Fibroblast of skin of abdomen (primary cell): ENCODE measurements around the gene TRIM72. TPM values are rescaled to one million over a fixed set of nuclear protein-coding genes. Genes with fewer than 3 reads are reported as not detected.
"Not testable (repeated sequence)": the region's sequence is repeated elsewhere in the genome, so short reads cannot be mapped to it uniquely, and the experiment has no call there.

Experiments used
- DNase-seq: peaks from one replicate; pipeline ENCODE4 v3.0.0-alpha.2; 2013
- polyA plus RNA-seq, 2 experiments: library from polyadenylated mRNA; unstranded; fragments of 120-200 nt; gene quantifications; one replicate each; pipeline ENCODE4 v1.2.1, GENCODE V29; 2013; ENCODE audit not compliant: insufficient read length in 2 of 2

TRIM72 gene, protein sequence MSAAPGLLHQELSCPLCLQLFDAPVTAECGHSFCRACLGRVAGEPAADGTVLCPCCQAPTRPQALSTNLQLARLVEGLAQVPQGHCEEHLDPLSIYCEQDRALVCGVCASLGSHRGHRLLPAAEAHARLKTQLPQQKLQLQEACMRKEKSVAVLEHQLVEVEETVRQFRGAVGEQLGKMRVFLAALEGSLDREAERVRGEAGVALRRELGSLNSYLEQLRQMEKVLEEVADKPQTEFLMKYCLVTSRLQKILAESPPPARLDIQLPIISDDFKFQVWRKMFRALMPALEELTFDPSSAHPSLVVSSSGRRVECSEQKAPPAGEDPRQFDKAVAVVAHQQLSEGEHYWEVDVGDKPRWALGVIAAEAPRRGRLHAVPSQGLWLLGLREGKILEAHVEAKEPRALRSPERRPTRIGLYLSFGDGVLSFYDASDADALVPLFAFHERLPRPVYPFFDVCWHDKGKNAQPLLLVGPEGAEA
- 0.21 TPM for polyA plus RNA-seq (2013, experiment 1 of 2; ENCODE audit: insufficient read length)
- 0.15 TPM for polyA plus RNA-seq (2013, experiment 2 of 2; ENCODE audit: insufficient read length)

DNA sequence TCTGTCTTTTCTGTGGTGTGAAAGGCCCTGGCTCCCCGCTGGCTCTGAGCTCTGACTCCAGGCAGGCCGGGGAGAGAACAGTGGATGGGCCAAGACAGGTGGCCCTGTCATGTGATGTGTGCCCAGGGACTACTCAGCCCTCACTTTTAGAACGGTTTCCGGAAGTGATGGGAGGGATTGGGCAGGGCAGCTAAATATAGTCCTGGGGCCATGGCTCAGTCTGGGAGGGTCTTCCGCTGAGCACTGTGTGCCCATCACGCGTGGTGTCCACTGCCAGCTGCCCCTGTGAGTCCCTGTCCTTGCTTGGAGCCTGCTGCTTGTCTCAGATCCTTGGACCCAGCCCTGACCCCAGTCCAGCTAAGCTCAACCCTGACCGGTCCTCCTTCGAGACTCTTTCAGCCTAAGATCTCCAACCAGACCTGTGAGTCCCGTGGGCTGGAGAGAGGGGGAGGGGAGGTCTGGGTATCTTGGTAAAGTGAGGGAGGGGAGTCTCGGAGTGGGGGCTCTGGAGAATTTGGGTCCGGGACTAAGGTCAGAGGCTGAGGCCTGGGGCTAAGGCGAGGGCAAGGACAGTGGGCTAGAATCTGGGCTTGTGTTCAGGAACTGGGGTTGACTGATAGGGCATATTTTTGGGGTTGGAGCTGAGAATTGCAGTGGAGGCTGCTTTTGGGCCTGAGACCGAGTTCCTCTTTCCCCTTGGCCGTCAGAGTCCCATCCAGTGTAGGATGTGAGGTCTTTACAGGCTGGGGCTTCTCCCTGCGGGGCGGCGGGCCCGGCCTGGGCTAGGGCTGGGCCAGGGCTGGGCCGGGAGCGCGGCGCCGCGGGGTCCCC is at the start of gene TRIM72:
TSS of gene TRIM72 (plus strand) at position 243 of the 831 bp plus-strand sequence. CDS start 620 bp downstream, outside the sequence.
- no peak for DNase-seq

DNA sequence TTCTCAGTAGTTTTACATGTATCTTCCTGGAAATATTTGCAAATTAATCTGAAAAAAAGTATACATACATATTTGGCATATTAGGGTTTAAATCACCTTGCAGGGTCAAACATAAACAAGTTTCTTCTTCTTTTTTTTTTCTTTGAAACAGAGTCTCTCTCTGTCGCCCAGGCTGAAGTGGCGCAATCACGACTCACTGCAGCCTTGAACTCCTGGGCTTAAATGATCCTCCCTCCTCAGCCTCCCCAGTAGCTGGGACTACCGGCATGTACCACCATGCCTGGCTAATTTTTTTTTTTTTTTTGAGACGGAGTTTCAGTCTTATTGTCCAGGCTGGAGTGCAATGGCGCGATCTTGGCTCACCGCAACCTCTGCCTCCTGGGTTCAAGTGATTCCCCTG is 46.6 kb upstream of the TRIM72 start:
- no peak for DNase-seq

DNA sequence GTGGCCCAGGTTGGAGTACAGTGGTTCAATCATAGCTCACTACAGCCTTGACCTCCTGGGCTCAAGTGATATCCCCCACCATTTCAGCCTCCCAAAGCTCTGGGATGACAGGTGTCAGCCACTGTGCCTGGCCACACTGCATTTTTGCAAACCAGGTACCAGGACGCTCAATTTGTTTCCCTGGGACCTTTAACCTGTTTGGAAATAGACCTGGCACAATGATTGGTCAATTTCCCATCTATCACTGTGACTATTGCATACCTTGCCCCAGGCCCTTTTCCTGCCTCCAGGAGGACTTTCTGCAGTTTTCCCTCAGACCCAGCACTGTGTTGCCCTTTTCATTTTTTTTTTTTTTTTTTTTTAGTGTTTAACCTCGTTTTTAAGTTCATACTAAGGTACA is 45.1 kb upstream of the TRIM72 start:
- no peak for DNase-seq

DNA sequence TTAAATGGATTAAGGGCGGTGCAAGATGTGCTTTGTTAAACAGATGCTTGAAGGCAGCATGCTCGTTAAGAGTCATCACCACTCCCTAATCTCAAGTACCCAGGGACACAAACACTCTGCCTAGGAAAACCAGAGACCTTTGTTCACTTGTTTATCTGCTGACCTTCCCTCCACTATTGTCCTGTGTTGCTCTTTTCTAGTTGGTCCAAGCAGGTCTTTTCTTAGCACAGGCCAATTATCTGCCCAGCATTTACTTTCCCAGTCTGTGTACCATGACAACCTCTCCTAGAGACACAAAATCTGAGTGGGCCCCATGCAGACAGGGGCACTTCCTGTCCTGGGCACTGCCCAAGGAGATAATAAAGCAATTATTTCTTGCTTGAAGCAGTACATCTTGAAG is 43.9 kb upstream of the TRIM72 start:
- DNase-seq, result not testable (repeated sequence)

DNA sequence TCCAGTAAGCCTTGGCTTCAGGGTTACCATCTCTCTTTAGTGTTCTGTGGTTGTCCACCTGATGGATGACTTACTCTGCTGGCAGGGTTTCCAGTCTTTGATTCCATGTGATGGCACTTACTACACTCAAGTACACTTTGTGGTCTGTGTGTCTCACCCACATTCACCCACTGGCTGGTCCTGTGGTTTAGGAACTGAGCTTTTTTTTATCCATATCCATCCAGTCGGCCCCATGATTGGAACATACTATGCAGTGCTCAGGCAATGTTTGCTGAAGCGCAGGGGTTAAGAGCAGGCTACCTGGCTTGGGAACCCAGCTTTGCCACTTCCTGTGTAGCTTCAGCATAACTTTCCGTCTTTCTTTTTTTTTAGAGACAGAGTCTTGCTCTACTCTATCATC is 36.8 kb upstream of the TRIM72 start:
- no peak for DNase-seq

DNA sequence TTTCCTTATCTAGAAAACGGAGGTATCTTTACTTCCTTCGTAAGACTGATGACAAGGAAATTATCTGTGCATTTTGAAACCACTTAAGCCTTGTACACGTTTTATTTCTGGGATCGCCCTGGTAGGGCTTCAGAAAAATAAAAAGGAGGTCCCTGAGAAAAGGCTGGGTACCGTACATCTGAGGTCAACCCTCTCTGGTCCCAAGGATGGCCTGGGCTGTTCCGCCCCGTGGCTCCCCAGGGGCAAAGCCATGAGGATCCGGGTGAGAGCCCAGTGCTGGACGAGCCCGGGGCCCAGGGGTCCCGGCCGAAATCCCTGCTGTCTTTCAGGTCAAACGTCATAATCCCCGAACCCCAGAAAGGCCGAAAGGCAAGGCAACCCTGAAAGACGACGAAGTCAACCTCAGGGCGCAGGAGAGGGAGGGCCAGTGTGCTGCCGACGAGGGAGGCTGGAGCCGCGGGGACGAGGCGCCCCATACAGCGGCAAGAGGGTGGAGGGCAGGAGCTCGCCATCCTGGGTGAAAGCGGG is 34.6 kb upstream of the TRIM72 start:
- no peak for DNase-seq

DNA sequence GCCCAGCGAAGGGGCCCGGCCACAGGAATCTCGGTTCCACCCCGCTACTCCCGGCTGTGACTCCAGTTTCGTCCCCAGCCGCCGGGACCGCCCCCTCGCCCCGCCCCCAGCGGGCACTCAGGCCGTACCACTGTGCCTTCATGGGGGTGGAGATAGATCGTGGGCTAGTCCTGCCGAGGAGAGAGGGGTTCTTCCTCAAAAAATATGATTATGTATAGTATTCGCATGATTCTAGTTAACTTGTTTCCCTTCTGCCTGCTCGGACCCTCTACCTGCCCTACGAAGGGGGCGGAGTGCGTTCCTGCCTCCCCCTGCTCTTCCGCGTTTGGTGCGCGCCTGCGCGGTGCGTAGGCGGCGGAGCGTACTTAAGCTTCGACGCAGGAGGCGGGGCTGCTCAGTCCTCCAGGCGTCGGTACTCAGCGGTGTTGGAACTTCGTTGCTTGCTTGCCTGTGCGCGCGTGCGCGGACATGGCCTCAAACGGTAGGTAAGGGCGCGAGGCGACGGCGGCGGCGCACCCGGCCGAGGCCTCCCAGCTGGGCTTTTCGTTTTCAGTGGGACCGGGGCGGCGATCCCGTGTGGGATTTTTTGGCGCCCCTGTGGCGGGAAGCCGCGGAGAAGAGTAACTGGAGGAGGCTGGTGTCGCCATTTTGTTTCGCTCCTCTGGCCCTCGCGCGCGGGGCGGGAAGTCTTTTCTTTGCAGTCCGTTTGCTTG is 34.0 kb upstream of the TRIM72 start, which contains the start of gene FUS:
TSS of gene FUS (plus strand) at position 393 of the 713 bp plus-strand sequence. CDS start at position 469, 76 bp downstream.
- DNase-seq, result peak; percentile 86

DNA sequence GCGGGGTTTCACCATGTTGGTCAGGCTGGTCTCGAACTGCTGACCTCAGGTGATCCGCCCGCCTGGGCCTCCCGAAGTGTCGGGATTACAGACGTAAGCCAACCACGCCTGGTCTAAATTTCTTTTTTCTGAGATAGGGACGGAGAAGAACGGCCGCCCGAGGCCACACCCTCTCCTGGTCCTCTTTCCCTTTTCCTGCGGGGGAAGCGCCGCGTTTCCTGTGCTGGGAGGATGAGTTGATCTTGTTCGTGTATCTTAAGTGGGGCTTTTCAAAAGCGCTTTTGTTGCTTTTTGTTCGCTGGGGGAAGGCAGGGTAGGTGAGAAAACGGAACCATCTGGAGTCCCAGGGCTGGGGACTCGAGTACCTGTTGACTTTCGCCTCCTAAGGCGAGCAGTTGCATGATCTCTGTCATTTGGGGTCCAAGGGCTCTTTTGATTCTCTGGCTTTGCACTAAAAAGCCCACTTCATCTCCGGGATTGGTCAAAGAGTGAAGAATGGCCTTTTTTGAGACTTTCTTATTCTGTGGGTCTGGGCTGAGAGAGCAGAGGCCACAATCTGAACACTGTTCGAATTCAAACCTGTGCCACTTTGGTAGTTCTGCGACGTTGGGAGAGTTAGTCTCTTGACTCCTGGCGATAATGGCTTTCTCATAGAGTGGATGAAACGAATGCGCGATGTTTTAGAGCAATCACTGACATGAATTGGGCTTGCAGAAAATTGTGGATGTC is 32.7 kb upstream of the TRIM72 start:
- no peak for DNase-seq

DNA sequence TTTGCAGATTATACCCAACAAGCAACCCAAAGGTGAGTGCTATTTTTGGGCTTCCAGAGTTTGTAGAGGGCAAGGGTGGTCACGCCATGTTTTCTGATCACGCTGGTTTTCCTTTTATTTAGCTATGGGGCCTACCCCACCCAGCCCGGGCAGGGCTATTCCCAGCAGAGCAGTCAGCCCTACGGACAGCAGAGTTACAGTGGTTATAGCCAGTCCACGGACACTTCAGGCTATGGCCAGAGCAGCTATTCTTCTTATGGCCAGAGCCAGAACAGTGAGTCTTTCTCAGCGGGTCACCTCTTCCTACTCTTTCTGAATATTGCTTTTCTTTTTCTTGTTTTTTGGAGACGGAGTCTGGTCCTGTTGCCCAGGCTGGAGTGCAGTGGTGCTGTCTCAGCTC is 31.5 kb upstream of the TRIM72 start:
- no peak for DNase-seq

DNA sequence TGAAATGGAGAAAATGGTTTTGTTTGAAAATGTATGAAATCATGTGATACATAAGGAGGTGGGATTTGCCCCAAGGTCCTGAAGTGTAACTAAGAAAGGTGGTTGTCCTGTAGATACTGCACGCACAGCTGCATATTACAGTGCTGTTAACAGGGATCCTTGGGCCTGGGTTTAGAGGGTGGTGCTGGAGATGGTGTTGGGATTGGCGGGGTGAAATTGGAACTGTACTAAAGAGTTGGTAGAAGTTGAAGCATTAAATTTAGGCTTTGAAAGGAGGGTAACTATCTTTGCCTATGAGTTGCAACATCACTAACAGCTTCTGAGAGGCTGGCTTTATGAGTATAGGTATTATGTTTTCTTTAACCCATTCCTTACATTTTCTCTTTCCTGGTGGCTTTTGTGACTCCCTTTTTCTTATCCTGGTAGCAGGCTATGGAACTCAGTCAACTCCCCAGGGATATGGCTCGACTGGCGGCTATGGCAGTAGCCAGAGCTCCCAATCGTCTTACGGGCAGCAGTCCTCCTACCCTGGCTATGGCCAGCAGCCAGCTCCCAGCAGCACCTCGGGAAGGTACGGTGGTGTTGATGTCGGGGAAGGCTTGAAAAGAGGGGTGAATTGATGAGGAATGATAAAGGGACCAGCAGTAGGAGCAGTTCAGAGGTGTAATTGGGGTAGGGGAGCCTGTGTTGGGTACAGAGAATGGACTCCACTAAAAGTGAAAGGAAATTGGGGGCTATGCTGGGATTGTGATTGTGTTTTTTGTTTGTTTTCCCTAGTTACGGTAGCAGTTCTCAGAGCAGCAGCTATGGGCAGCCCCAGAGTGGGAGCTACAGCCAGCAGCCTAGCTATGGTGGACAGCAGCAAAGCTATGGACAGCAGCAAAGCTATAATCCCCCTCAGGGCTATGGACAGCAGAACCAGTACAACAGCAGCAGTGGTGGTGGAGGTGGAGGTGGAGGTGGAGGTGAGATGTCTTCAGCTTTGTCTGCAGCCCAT is 30.2 kb upstream of the TRIM72 start:
- no peak for DNase-seq

DNA sequence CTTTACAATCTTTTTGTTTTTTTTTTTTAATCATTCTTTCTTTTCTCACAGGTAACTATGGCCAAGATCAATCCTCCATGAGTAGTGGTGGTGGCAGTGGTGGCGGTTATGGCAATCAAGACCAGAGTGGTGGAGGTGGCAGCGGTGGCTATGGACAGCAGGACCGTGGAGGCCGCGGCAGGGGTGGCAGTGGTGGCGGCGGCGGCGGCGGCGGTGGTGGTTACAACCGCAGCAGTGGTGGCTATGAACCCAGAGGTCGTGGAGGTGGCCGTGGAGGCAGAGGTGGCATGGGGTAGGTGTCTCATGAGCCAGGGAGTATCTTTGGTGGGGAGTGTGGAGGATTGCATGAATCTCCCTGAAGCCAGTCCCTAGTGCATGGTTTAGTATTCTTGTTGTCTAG is 29.0 kb upstream of the TRIM72 start:
- no peak for DNase-seq

DNA sequence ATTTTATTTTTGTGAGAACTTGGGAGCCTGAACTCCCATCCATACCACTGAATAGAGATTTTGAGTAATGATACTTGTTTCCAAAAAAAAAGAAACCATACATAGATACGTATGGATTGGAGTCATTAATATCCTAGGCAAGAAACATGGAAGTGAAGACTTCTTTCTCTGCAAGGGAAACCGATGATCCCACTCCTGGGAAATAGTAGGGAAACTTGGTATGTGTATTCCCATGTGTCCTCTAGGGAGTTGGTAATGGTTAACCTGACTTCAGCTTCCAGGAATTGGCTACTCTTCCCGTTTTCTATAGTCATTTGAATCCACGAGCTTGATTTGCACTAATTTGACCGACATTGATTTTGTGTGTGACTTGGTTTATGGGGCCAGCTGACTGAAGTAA is 28.6 kb upstream of the TRIM72 start:
- DNase-seq, result no peak

DNA sequence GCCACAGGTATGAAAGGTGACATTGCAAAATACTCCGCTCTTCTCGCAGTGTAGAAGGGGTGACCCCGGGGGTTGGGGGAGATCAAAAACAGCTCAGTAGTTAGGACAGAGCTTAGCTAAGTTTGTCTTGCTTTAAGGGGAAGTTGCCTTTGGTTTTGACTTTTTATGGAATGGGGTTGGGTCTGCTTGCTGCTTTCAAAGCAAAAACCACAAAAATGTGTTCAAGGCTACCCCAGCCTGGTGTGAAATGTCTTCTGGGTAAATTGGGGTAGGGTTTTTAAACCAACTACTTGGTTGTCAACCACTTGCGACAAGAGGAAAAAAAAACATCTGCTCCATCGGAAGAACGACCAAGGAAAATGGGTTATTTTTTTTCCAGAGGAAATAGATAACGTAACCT is 27.7 kb upstream of the TRIM72 start:
- DNase-seq, result no peak

DNA sequence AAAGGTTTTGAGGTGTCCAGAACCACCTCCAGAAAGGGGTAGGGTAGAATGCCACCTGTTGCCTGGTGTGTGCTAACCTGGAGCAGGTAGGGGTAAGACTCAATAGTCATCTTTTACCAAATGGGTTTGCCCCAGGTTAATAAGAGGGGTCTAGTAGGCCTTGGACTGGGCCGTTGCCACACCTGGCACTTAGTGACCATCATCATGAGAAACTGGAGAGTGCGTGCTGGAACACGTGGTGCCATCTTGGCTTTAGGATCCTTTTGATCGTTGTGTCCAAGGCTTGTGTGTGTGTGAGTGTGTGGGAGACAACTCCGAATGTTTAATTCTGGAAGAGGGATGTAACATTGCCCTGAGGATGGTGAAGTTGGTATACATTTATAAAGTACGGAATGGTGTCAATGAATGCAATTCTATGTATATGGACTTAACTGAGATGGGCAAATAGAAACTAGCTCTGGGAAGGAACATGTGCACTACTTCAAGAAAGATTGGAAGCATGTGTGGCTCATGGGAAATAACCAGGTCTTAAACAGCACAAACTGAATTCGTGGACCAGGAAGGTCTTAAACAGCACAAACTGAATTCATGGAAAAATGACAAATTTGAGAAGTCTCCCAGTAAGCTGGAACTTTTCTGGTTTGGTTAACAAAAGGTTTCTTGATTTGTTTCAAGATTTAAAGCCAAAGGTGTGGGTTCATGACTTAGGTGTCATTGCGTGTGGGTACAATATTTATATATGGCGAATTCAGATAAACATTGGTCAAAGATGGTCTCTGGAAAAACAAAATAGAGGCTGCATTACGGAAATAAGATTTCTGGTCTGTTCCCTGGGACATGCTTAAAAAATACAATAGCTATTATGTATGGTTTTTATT is 26.8 kb upstream of the TRIM72 start:
- DNase-seq, result no peak

DNA sequence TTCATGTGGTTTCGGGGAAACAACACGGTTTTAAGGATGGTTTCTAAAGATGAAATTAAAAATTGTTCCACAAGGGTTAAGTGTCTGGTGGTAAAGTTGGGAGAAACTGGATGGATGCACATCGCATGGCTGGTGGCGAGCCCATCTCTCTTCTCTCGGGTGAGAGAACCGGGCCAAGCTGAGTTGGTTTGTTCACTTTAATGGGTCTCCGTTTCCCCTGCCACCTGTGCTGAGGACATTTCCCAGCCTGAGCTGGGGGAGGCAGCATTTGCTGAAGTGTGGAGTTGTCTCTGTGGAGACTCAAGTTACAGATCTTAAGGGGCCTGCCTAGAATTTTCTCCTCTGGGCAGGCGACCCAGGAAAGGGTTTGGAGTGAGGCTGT is 26.1 kb upstream of the TRIM72 start:
- DNase-seq, result no peak

DNA sequence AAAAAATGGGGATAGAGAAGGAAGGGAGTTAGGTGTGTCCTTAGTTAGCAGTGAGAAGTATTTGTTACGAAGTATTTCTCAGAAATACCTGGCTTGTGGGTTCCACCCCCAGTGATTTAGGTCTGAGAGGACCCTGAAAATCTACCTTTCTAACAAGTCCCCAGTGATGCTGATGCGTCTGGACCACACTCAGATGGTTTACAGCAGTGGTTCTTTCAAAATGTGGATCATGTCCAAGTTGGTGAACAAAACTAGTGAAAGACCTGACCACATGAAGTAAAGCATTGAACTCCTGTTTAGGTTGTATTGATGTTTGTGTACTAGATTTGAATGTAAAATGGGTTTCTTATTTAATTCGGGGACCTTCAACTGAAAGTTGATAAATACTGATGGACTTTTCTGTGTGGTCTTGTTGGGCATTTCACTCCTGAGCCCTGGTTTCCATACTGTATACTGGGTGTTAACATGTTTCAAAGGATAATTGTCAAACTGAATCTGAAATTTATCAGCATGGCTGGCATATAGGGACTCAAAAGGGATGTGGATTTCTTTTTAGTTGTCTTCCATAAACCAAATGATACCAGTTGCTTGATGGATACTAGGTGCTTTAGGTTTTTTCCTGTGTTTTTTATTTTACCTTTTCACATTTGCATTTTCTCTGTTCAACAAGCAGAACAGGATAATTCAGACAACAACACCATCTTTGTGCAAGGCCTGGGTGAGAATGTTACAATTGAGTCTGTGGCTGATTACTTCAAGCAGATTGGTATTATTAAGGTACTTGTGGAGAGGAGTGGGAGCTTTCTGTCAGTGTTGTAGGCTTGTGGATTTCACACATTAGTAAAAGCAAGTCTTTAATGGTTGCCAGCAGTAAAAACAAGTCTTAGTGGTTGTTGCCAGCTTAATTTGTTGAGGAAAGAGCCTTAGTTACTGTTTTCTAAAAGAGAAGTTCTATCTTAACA is 25.2 kb upstream of the TRIM72 start:
- DNase-seq, result no peak

DNA sequence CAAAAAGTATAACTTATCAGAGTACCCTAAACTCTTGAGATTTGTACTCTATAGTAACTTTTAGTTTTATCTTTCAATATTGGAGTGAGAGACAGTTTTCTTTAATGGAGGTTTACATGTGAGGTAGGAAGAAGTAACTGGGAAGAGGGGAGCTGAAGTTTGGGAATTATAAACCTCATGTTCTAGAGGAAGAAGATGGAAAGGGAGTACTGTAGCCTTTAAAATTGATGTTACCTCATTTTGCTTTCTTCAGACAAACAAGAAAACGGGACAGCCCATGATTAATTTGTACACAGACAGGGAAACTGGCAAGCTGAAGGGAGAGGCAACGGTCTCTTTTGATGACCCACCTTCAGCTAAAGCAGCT is 24.5 kb upstream of the TRIM72 start:
- DNase-seq, result no peak

DNA sequence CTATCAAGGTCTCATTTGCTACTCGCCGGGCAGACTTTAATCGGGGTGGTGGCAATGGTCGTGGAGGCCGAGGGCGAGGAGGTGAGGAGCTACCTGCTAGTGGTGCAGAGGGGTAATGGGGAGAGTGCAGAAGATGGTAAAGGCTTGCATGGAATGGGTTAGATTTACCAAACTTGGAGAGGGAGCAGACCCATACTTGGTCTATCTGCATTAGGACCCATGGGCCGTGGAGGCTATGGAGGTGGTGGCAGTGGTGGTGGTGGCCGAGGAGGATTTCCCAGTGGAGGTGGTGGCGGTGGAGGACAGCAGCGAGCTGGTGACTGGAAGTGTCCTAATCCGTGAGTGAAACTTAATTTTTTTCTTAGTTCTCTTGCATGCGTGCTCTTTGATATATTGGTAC is 23.9 kb upstream of the TRIM72 start:
- no peak for DNase-seq
